K562 (cell line): Measurements from ENCODE around the gene EDA.

Experiments used
- CTCF ChIP-seq, 3 experiments: IDR thresholded peaks in 2 of 3; conservative IDR thresholded peaks in 1 of 3; 2 replicates each; pipeline ENCODE4 v1.5.1; 2011 to 2012; ENCODE audit warnings: low read length in 3 of 3, mild to moderate bottlenecking in 3 of 3, control low read depth in 2 of 3, improper control_type of control experiment in 1 of 3, inconsistent platforms in 1 of 3, low read depth in 1 of 3, mixed read lengths in 1 of 3, moderate library complexity in 1 of 3; ENCODE audit not compliant: insufficient read depth in 2 of 3
- EGR1 ChIP-seq: fragments of 450-650 bp; conservative IDR thresholded peaks from 2 replicates; pipeline ENCODE4 v1.6.1; 2017; ENCODE audit warnings: mild to moderate bottlenecking
- FOXM1 ChIP-seq, 2 experiments: fragments of 450-650 bp in 1 of 2; sonication (generic) in 1 of 2; formaldehyde crosslinking in 1 of 2; IDR thresholded peaks; 2 replicates each; pipeline versions ENCODE4 v1.6.1 to v1.9.0; 2017 to 2022; ENCODE audit warnings: low read depth in 2 of 2, mild to moderate bottlenecking in 2 of 2, missing genetic modification reagents in 1 of 2, moderate library complexity in 1 of 2
- MTA3 ChIP-seq: fragments of 450-650 bp; formaldehyde crosslinking; IDR thresholded peaks from 2 replicates; pipeline ENCODE4 v1.6.1; 2017; ENCODE audit warnings: mild to moderate bottlenecking, borderline replicate concordance
- NFRKB ChIP-seq: fragments of 450-650 bp; IDR thresholded peaks from 2 replicates; pipeline ENCODE4 v1.6.1; 2016; ENCODE audit warnings: low read depth
- RAD21 ChIP-seq, 2 experiments: fragments of 250-450 bp in 1 of 2; fragments of 450-650 bp in 1 of 2; sonication (Bioruptor Pico) in 1 of 2; formaldehyde crosslinking in 1 of 2; IDR thresholded peaks in 1 of 2; conservative IDR thresholded peaks in 1 of 2; 2 replicates each; pipeline versions ENCODE4 v1.4.0 to v1.8.0; 2020 to 2022; ENCODE audit warnings: mild to moderate bottlenecking in 2 of 2, moderate library complexity in 1 of 2
- ZKSCAN8 ChIP-seq: fragments of 200-800 bp; sonication (Bioruptor generic); IDR thresholded peaks from 2 replicates; pipeline ENCODE4 v1.6.1; 2016; ENCODE audit warnings: missing genetic modification characterization, missing compliant biosample characterization

- no peak for TF ChIP-seq CTCF (IDR thresholded peaks at IDR 0.05 in 2 of 3, conservative IDR thresholded peaks at IDR 0.05 in 1 of 3; ENCODE audit: insufficient read depth in 2 of 3, low read depth in 1 of 3, low read length in 3 of 3)
- TF ChIP-seq RAD21 (CRISPR knock-in tag; conservative IDR thresholded peaks at IDR 0.05 in 1 of 2, IDR thresholded peaks at IDR 0.05 in 1 of 2): no peak
- TF ChIP-seq EGR1: no peak
- no peak for TF ChIP-seq MTA3
- TF ChIP-seq NFRKB: no peak
- no peak for TF ChIP-seq ZKSCAN8 (CRISPR knock-in tag)
- TF ChIP-seq FOXM1 (IDR thresholded peaks at IDR 0.05; ENCODE audit: low read depth): no peak
- TF ChIP-seq FOXM1 (CRISPR knock-in tag; IDR thresholded peaks at IDR 0.05; ENCODE audit: low read depth): no peak
Observed at GRCh38 chrX:69614886-69615285, 1.0 kb upstream of the EDA start.
